Stomach (tissue), 9 donors: ENCODE measurements around the gene KLHL17. TPM values are rescaled to one million over a fixed set of nuclear protein-coding genes. Genes with fewer than 3 reads are reported as not detected.
A peak's percentile ranks its signal among the peaks of the same experiment; 100 is the strongest.

Experiments
- DNase-seq, 2 donors: peaks; one replicate each; pipeline versions ENCODE4 v3.0.0 to v3.0.0-alpha.2; 2013 to 2019
- H3K27ac ChIP-seq, 5 donors: fragments of 200-600 bp in 4 of 5; sonication (generic) in 4 of 5; one replicate each; pipeline ENCODE4 v1.5.1; 2013 to 2019; ENCODE audit warnings: mild to moderate bottlenecking in 1 of 5, moderate library complexity in 1 of 5
- H3K27me3 ChIP-seq, 3 donors: fragments of 200-600 bp; sonication (generic); one replicate each; pipeline ENCODE4 v1.5.1; 2017 to 2019; ENCODE audit warnings: mixed run types in 1 of 3
- H3K36me3 ChIP-seq, 4 donors: fragments of 200-600 bp; sonication (generic); 1 replicate in 3 of 4; 2 replicates in 1 of 4; pipeline ENCODE4 v1.5.1; 2016 to 2019
- H3K4me1 ChIP-seq, 4 donors: fragments of 200-600 bp; sonication (generic); one replicate each; pipeline ENCODE4 v1.5.1; 2016 to 2019
- H3K4me3 ChIP-seq, 4 donors: fragments of 200-600 bp; sonication (generic) in 3 of 4; one replicate each; pipeline ENCODE4 v1.5.1; 2016 to 2019; ENCODE audit warnings: mild to moderate bottlenecking in 1 of 4
- H3K9me3 ChIP-seq, 4 donors: fragments of 200-600 bp; sonication (generic); one replicate each; pipeline ENCODE4 v1.5.1; 2016 to 2019
- CTCF ChIP-seq, 7 experiments: fragments of 450-650 bp in 4 of 7; fragments of 200-600 bp in 3 of 7; sonication (generic) in 3 of 7; IDR thresholded peaks; one replicate each; pipeline ENCODE4 v1.5.1; 2016 to 2019; ENCODE audit warnings: antibody characterized with exemption in 7 of 7, control low read depth in 2 of 7, mild to moderate bottlenecking in 1 of 7
- EP300 ChIP-seq: sonication (generic); formaldehyde crosslinking; IDR thresholded peaks from one replicate; pipeline ENCODE4 v1.6.1; 2017; ENCODE audit warnings: antibody characterized with exemption
- POLR2A ChIP-seq, 4 donors: fragments of 450-650 bp; IDR thresholded peaks; one replicate each; pipeline ENCODE4 v1.6.1; 2016; ENCODE audit warnings: antibody characterized with exemption in 4 of 4, control low read depth in 2 of 4, mild to moderate bottlenecking in 1 of 4, moderate library complexity in 1 of 4
- POLR2AphosphoS5 ChIP-seq, 3 donors: sonication (generic); formaldehyde crosslinking; IDR thresholded peaks; one replicate each; pipeline ENCODE4 v1.6.1; 2016; ENCODE audit warnings: antibody characterized with exemption in 3 of 3
- WGBS, 5 donors: extraction: QIAGEN DNeasy Blood & Tissue Kit in 3 of 5; methylation state at CpG; one replicate each; pipeline versions ENCODE4 v1.1.5 to v1.1.7; 2013 to 2018; 5-methylcytosine and 5-hydroxymethylcytosine counted together
- intact Hi-C: fragments of 100-400 bp; cut with DNase I; formaldehyde crosslinking; loops from one replicate; pipeline ENCODE4 v1.15.1; 2023; ENCODE audit warnings: low total_unique reads
- polyA plus RNA-seq, 3 donors: library from polyadenylated mRNA; stranded (reverse); fragments of 200-250 nt; gene quantifications; one replicate each; pipeline ENCODE4 v1.2.3, GENCODE V29; 2013
- total RNA-seq, 5 donors: library from RNA; depleted of rRNA; stranded (reverse); fragments of >200 nt; gene quantifications; one replicate each; pipeline versions ENCODE4 v1.1.0 to v1.2.3, GENCODE V29; 2014 to 2016
- donor health status: healthy with polysubstance abuse.
- donor health status: Bipolar disorder and iron deficiency.
- donor health status: healthy.

Gene KLHL17
- total and polyA plus RNA-seq, 8 donors = 1.7 to 99.9 (median 7.6) TPM

GRCh38 chr1:933603-933940, 26.8 kb upstream of the KLHL17 start:
- Histone ChIP-seq H3K27ac (peak overlapping the region in 1 of 5 donors; percentile 26), H3K4me3 (no peak overlapping the region), H3K36me3 (no peaks in the 10 kb centered on the region), H3K9me3 (no peaks in the 10 kb centered on the region), H3K27me3 (peaks cover 0 to 85% (median 23%) of the 10 kb centered on the region in 3 donors), H3K4me1 (peaks cover 19 to 42% (median 35%) of the 10 kb centered on the region in 4 donors)
- TF ChIP-seq EP300 (no peak), CTCF (IDR thresholded peaks at IDR 0.05) (no peak), POLR2AphosphoS5 (IDR thresholded peaks at IDR 0.05) (no peak), POLR2A (IDR thresholded peaks at IDR 0.05) (no peak)
- peak in 1 of 2 donors; percentile 16 for DNase-seq
- WGBS, 5 donors = 12 to 33% (median 32%) methylated on average over 9 to 10 of the region's 10 CpGs
- intact Hi-C loops = no loop called here

- peak in 1 of 2 donors; percentile 20 for DNase-seq
- Histone ChIP-seq H3K4me1 (peaks cover 25 to 56% (median 44%) of the 10 kb centered on the region in 4 donors), H3K36me3 (no peaks in the 10 kb centered on the region), H3K27me3 (peaks cover 0 to 86% (median 35%) of the 10 kb centered on the region in 3 donors), H3K9me3 (no peaks in the 10 kb centered on the region), H3K4me3 (no peak overlapping the region), H3K27ac (no peak overlapping the region)
- no peak for TF ChIP-seq EP300
- TF ChIP-seq POLR2AphosphoS5 (IDR thresholded peaks at IDR 0.05) = no peak
- TF ChIP-seq CTCF (IDR thresholded peaks at IDR 0.05) = no peak
- no peak for TF ChIP-seq POLR2A (IDR thresholded peaks at IDR 0.05)
- intact Hi-C loops = no loop called here
- 10 to 26% (median 14%) methylated on average over 16 to 37 of the region's 37 CpGs for WGBS, 5 donors
Observed at GRCh38 chr1:934991-935750, 25.2 kb upstream of the KLHL17 start.

GRCh38 chr1:935751-936231, 24.6 kb upstream of the KLHL17 start:
- H3K27me3 ChIP-seq = peaks cover 0 to 88% (median 41%) of the 10 kb centered on the region in 3 donors
- peak in 1 of 2 donors; percentile 74 for DNase-seq
- TF ChIP-seq CTCF (IDR thresholded peaks at IDR 0.05) = no peak
- TF ChIP-seq POLR2A (IDR thresholded peaks at IDR 0.05) = no peak
- TF ChIP-seq POLR2AphosphoS5 (IDR thresholded peaks at IDR 0.05) = no peak
- TF ChIP-seq EP300 = no peak
- no peaks in the 10 kb centered on the region for H3K36me3 ChIP-seq
- intact Hi-C loops = no loop called here
- H3K27ac ChIP-seq = no peak overlapping the region
- H3K4me3 ChIP-seq = no peak overlapping the region
- WGBS, 5 donors = 11 to 32% (median 15%) methylated on average over 4 to 30 of the region's 30 CpGs
- no peaks in the 10 kb centered on the region for H3K9me3 ChIP-seq
- H3K4me1 ChIP-seq = peaks cover 31 to 62% (median 50%) of the 10 kb centered on the region in 4 donors

GRCh38 chr1:936348-937264, 23.8 kb upstream of the KLHL17 start:
- Histone ChIP-seq H3K4me3 (no peak overlapping the region), H3K36me3 (no peaks in the 10 kb centered on the region), H3K9me3 (no peaks in the 10 kb centered on the region), H3K27me3 (peaks cover 0 to 88% (median 49%) of the 10 kb centered on the region in 3 donors), H3K4me1 (peaks cover 39 to 71% (median 58%) of the 10 kb centered on the region in 4 donors), H3K27ac (no peak overlapping the region)
- WGBS, 5 donors = 70 to 88% (median 79%) methylated on average over 29 to 45 of the region's 45 CpGs
- TF ChIP-seq CTCF (IDR thresholded peaks at IDR 0.05) (no peak), POLR2AphosphoS5 (IDR thresholded peaks at IDR 0.05) (no peak), POLR2A (IDR thresholded peaks at IDR 0.05) (no peak)
- intact Hi-C loops = no loop called here
- DNase-seq = peak in 1 of 2 donors; percentile 10
